Endothelial cell of umbilical vein (primary cell): ENCODE data around the gene OR4C3. TPM values are rescaled to one million over a fixed set of nuclear protein-coding genes. Genes with fewer than 3 reads are reported as not detected.
"Not testable (repeated sequence)": the region's sequence is repeated elsewhere in the genome, so short reads cannot be mapped to it uniquely, and the experiment has no call there.

Experiments
- BruUV-seq: library from RNA; stranded (reverse); fragments of 400-500 nt; replicated peaks from 2 replicates; lab custom pipeline; 2021; lab: Mats Ljungman, UMichigan
- CTCF ChIA-PET: fragments of 300-600, 350-600 bp; sonication (Branson Sonifier 250); formaldehyde crosslinking; loops from one replicate; lab custom pipeline; 2021; ENCODE audit warnings: antibody characterized with exemption, inconsistent platforms; lab: Charles Lee
- POLR2A ChIA-PET: fragments of 300-600, 350-600 bp; sonication (Branson Sonifier 250); formaldehyde crosslinking; loops from one replicate; lab custom pipeline; 2021; ENCODE audit warnings: antibody characterized with exemption, inconsistent platforms; lab: Charles Lee
- DNase-seq: peaks from one replicate; pipeline ENCODE4 v3.0.0-alpha.2; 2011; ENCODE audit warnings: low read depth, low spot score
- FAIRE-seq: peaks from 2 replicates; lab custom pipeline; 2011; peaks lifted over from hg19 to GRCh38; lab: Jason Lieb, UNC
- H2AFZ ChIP-seq: 2 replicates; pipeline ENCODE4 v1.6.0; 2012; ENCODE audit warnings: low read depth, low read length, control low read depth, inconsistent platforms
- H3K27ac ChIP-seq: 2 replicates; pipeline ENCODE4 v1.5.1; 2011; ENCODE audit warnings: low read depth, mild to moderate bottlenecking, control low read depth, low read length, moderate library complexity; ENCODE audit not compliant: insufficient read depth
- H3K27me3 ChIP-seq, 2 experiments: 2 replicates each; pipeline versions ENCODE4 v1.6.0 to v1.6.1; 2011; ENCODE audit warnings: low read length in 2 of 2, mixed read lengths in 1 of 2; ENCODE audit not compliant: control insufficient read depth in 2 of 2, insufficient read depth in 2 of 2
- H3K36me3 ChIP-seq, 2 experiments: 2 replicates in 1 of 2; 3 replicates in 1 of 2; pipeline ENCODE4 v1.5.1; 2011; ENCODE audit warnings: low read length in 2 of 2, mild to moderate bottlenecking in 1 of 2, moderate library complexity in 1 of 2; ENCODE audit not compliant: control insufficient read depth in 2 of 2, insufficient read depth in 2 of 2; ENCODE audit errors: extremely low read depth in 1 of 2
- H3K4me1 ChIP-seq: 3 replicates; pipeline ENCODE4 v1.5.1; 2011; ENCODE audit warnings: mild to moderate bottlenecking, low read length; ENCODE audit not compliant: control insufficient read depth, insufficient read depth; ENCODE audit errors: extremely low read depth
- H3K4me2 ChIP-seq: 2 replicates; pipeline ENCODE4 v1.6.1; 2011; ENCODE audit warnings: low read length, control low read depth, mixed read lengths; ENCODE audit not compliant: insufficient read depth
- H3K4me3 ChIP-seq, 3 experiments: fragments of 200-600 bp in 1 of 3; sonication (generic), shearing (Covaris generic) in 1 of 3; replicated peaks in 1 of 3; 2 replicates each; pipeline ENCODE4 v1.5.1; 2011 to 2016; ENCODE audit warnings: control low read depth in 3 of 3, low read length in 3 of 3, mild to moderate bottlenecking in 2 of 3, inconsistent platforms in 1 of 3, low read depth in 1 of 3, moderate library complexity in 1 of 3; ENCODE audit not compliant: insufficient read depth in 1 of 3
- H3K79me2 ChIP-seq: 2 replicates; pipeline ENCODE4 v1.6.0; 2012; ENCODE audit warnings: low read length, inconsistent platforms; ENCODE audit not compliant: control insufficient read depth, insufficient read depth
- H3K9ac ChIP-seq: replicated peaks from 2 replicates; pipeline ENCODE3; 2011; ENCODE audit warnings: low read length, control low read depth; ENCODE audit not compliant: insufficient read depth; ENCODE audit errors: extremely low read depth
- H3K9me1 ChIP-seq: replicated peaks from 3 replicates; pipeline ENCODE4 v1.6.0; 2011; ENCODE audit warnings: mild to moderate bottlenecking, low read length; ENCODE audit not compliant: control insufficient read depth, insufficient read depth; ENCODE audit errors: extremely low read depth
- H3K9me3 ChIP-seq: replicated peaks from 2 replicates; pipeline ENCODE4 v1.5.1; 2012; ENCODE audit warnings: low read length, inconsistent platforms; ENCODE audit not compliant: control insufficient read depth, insufficient read depth
- H4K20me1 ChIP-seq: replicated peaks from 2 replicates; pipeline ENCODE3; 2011; ENCODE audit warnings: mild to moderate bottlenecking, low read length; ENCODE audit not compliant: control insufficient read depth, insufficient read depth; ENCODE audit errors: extremely low read depth
- FOS ChIP-seq: IDR thresholded peaks from 2 replicates; pipeline ENCODE4 v1.6.1; 2011; ENCODE audit warnings: mild to moderate bottlenecking, low read length, moderate library complexity, borderline replicate concordance; ENCODE audit not compliant: insufficient read depth
- dilution Hi-C: fragments of 300-500 bp; cut with MboI; formaldehyde crosslinking; loops from one replicate; pipeline ENCODE4 v1.15.0; 2019; ENCODE audit warnings: low sequenced_read_pairs; ENCODE audit not compliant: extremely low pct_ligation_motif_present
- intact Hi-C: fragments of 100-400 bp; cut with micrococcal nuclease; formaldehyde crosslinking; loops from one replicate; pipeline ENCODE4 v1.10.0; 2022
- polyA plus RNA-seq, 4 experiments: library from polyadenylated mRNA; depleted of rRNA in 3 of 4; stranded (reverse) in 3 of 4; unstranded in 1 of 4; fragments of >200 nt; gene quantifications; 2 replicates each; pipeline versions ENCODE4 v1.2.1 to v1.2.3, GENCODE V29; 2011 to 2012; ENCODE audit warnings: missing spikeins in 1 of 4
- total RNA-seq: library from RNA; stranded (reverse); gene quantifications from 2 replicates; pipeline ENCODE4 v1.2.3, GENCODE V29; 2021
- TF ChIP-seq, protein P1 (sequence below), 2 donors: IDR thresholded peaks; 1 replicate in 1 of 2; 2 replicates in 1 of 2; pipeline ENCODE4 v1.5.1; 2011; ENCODE audit warnings: low read length in 2 of 2, mild to moderate bottlenecking in 2 of 2, moderate library complexity in 2 of 2, control low read depth in 1 of 2, inconsistent platforms in 1 of 2, low read depth in 1 of 2; ENCODE audit not compliant: insufficient read depth in 1 of 2; ENCODE audit errors: extremely low read depth in 1 of 2

OR4C3 gene
- total and polyA plus RNA-seq, 2 donors (not counting 3 experiments of a cell fraction or from before 2014, with no cell fraction given), result not detected

DNA sequence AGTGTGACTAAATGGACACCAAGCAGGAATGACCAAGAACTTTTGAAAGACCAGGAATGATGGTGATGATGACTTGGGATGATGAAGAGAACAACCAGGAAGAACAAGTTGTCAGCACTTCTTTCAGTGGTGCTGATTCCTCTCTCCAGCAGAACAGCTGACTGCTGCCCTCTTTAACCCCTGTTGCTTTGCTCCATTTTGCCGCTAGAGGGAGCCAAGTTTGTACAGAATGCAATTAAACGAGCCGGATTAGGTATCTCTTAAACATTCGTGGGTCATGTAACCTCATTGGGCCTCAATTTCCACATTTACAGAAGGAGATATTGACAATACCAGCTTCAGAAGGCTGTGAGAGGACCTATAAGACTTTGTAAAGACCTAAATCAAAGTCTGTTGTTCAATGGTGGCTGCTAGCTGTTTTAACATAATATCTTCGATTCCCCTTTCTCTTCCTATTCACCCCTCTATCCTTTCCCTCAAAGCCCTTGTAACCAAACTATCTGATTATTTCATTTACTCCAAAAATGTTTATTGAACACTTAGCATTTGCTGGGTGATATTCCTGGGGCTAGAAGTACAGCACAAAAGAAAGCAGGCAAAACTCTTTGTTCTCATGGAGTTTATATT is 16.8 kb upstream of the OR4C3 start:
- no peaks in the 10 kb centered on the region for H3K4me1 ChIP-seq
- intact Hi-C loops, result loop anchor here (1.0 to 5.0 kb wide), 4 partner anchors 136 to 1687 kb away; no protein-coding TSS in a partner anchor
- H3K4me2 ChIP-seq, result no peak overlapping the region
- dilution Hi-C loops, result no loop called here
- no peak overlapping the region for H3K9ac ChIP-seq
- POLR2A ChIA-PET, result no interaction called here
- no peak for TF ChIP-seq FOS
- TF ChIP-seq, protein P1, sequence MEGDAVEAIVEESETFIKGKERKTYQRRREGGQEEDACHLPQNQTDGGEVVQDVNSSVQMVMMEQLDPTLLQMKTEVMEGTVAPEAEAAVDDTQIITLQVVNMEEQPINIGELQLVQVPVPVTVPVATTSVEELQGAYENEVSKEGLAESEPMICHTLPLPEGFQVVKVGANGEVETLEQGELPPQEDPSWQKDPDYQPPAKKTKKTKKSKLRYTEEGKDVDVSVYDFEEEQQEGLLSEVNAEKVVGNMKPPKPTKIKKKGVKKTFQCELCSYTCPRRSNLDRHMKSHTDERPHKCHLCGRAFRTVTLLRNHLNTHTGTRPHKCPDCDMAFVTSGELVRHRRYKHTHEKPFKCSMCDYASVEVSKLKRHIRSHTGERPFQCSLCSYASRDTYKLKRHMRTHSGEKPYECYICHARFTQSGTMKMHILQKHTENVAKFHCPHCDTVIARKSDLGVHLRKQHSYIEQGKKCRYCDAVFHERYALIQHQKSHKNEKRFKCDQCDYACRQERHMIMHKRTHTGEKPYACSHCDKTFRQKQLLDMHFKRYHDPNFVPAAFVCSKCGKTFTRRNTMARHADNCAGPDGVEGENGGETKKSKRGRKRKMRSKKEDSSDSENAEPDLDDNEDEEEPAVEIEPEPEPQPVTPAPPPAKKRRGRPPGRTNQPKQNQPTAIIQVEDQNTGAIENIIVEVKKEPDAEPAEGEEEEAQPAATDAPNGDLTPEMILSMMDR (IDR thresholded peaks at IDR 0.05; ENCODE audit: extremely low read depth in 1 of 2, insufficient read depth in 1 of 2, low read depth in 1 of 2, low read length in 2 of 2), result peak; percentile 71 to 89
- no peak overlapping the region for H2AFZ ChIP-seq
- H4K20me1 ChIP-seq, result no peaks in the 10 kb centered on the region
- CTCF ChIA-PET, result interaction anchor here (0.6 to 2.5 kb wide), 7 partner anchors 9 to 1687 kb away, joined by 3 to 8 read pairs (median 3); no protein-coding TSS in a partner anchor
- H3K9me1 ChIP-seq, result no peaks in the 10 kb centered on the region
- no peak overlapping the region for H3K27ac ChIP-seq
- FAIRE-seq (peak; percentile 83), DNase-seq (peak; percentile 45)
- no peak overlapping the region for H3K4me3 ChIP-seq
- no peaks in the 10 kb centered on the region for H3K9me3 ChIP-seq
- H3K27me3 ChIP-seq, result no peaks in the 10 kb centered on the region
- no peaks in the 10 kb centered on the region for H3K36me3 ChIP-seq
- H3K79me2 ChIP-seq, result no peaks in the 10 kb centered on the region
- no TSS peak for BruUV-seq

DNA sequence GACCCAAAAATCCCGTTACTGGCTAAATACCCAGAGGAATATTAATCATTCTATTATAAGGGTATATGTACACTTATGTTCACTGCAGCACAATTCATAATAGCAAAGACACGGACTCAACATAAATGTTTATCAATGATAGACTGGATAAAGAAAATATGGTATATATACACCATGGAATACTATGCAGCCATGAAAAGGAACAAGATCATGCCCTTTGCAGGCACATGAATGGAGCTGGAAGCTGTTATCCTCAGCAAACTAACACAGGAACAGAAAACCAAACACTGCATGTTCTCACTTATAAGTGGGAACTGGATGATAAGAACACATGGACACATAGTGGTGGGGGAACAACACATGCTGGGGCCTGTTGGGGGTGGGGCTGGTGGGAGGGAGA is 11.1 kb upstream of the OR4C3 start:
- FAIRE-seq, H3K27ac ChIP-seq, H2AFZ ChIP-seq, H3K9ac ChIP-seq, H4K20me1 ChIP-seq, dilution Hi-C loops, BruUV-seq, CTCF ChIA-PET, POLR2A ChIA-PET, H3K79me2 ChIP-seq, H3K4me2 ChIP-seq, H3K4me3 ChIP-seq, H3K36me3 ChIP-seq, H3K9me1 ChIP-seq, H3K9me3 ChIP-seq, H3K4me1 ChIP-seq, intact Hi-C loops, DNase-seq, H3K27me3 ChIP-seq: not testable (repeated sequence)

DNA sequence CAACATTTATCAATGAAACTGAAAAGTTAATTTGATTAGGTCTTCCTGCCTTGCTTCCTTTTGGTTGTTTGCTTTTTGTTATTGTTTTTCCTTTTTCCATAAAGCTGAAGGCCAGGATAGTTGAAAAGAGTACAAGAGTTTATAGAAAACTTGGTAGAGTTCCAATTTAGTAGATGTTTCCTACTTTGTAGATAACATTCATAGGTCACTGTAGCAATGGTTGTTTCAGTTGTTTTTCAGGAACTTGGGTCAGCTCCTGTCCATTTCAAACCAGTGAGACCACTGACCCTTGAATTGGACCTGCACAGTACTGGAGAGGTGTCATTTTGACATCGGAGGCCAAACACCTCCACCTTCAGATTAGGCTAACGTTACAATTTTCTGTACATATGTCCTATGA is 4.9 kb upstream of the OR4C3 start:
- FAIRE-seq, H3K9me3 ChIP-seq, H2AFZ ChIP-seq, H3K4me3 ChIP-seq, H3K9me1 ChIP-seq, H3K36me3 ChIP-seq, CTCF ChIA-PET, POLR2A ChIA-PET, H3K4me1 ChIP-seq, DNase-seq, H4K20me1 ChIP-seq, H3K27me3 ChIP-seq, dilution Hi-C loops, H3K4me2 ChIP-seq, H3K79me2 ChIP-seq, H3K27ac ChIP-seq, intact Hi-C loops, BruUV-seq, H3K9ac ChIP-seq: not testable (repeated sequence)
